GM23248 (cell line): Measurements from ENCODE around the gene PACS1.

ENCODE experiments used
- EZH2 ChIP-seq: fragments of 200-600 bp; sonication (generic); IDR thresholded peaks from 2 replicates; pipeline ENCODE4 v1.6.1; 2018; ENCODE audit warnings: antibody characterized with exemption, mild to moderate bottlenecking; ENCODE audit not compliant: insufficient read depth, poor library complexity, severe bottlenecking
- EZH2phosphoT487 ChIP-seq: fragments of 200-600 bp; sonication (generic); IDR thresholded peaks from 2 replicates; pipeline ENCODE4 v1.6.1; 2018; ENCODE audit warnings: antibody characterized with exemption, moderate library complexity, mild to moderate bottlenecking, low read depth; ENCODE audit not compliant: insufficient read depth

GRCh38 chr11:66039765-66040164 is 30.3 kb upstream of the PACS1 start:
- no peak for TF ChIP-seq EZH2phosphoT487
- no peak for TF ChIP-seq EZH2
